GM12874 (cell line): ENCODE measurements around the gene SLC6A5.

Experiments used
- TF ChIP-seq, protein P1 (sequence below): IDR thresholded peaks from 2 replicates; pipeline ENCODE4 v1.5.1; 2011; ENCODE audit warnings: low read depth, mild to moderate bottlenecking, control low read depth, low read length, moderate library complexity; ENCODE audit not compliant: insufficient read depth

Gene SLC6A5

DNA sequence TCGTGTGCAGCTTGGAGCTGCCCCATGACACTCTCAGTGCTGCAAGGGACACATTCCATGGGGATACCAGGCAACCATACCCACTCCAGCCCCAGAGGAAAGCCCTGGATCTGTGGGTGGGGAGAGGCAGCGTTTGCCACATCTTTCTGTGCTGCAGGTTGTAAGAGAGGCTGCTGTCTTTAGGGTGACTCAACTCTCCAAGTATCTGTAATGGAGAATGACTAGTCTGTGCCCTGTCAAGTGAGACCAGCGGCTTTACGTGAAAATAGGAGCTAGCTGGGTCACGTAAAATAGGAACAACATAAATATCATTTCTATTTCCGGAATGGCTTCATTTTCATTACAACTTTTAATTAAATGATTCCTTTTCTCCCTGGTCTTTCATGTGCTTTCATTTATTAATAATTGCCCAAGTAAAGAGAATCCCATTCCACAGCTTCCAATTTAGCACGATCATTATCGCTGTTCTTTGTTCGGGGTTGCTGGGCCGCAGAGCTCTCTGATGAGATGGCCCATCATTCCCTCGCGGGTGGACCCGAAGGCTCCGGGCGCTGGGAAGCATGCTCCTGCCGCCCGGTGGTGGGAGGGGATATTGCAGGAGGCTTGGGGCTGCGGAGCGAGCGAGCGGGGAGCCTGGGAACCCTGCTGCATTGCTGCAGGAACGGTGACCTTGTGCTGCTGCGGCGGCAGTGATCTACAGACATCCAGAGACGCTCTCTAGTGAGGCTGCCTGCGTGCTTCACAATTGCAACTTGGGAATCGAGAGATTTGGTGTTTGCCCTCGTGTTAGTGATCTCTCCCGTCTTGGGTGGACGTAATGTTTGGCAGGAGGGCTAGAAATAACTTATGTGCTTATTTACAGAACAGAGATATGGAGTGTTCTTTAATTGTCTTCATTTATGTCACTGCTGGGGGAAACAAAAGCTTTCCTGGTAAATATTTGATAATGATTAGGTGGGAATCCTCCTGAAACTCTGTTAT lies 10.6 kb downstream of the SLC6A5 start:
- TF ChIP-seq, protein P1, sequence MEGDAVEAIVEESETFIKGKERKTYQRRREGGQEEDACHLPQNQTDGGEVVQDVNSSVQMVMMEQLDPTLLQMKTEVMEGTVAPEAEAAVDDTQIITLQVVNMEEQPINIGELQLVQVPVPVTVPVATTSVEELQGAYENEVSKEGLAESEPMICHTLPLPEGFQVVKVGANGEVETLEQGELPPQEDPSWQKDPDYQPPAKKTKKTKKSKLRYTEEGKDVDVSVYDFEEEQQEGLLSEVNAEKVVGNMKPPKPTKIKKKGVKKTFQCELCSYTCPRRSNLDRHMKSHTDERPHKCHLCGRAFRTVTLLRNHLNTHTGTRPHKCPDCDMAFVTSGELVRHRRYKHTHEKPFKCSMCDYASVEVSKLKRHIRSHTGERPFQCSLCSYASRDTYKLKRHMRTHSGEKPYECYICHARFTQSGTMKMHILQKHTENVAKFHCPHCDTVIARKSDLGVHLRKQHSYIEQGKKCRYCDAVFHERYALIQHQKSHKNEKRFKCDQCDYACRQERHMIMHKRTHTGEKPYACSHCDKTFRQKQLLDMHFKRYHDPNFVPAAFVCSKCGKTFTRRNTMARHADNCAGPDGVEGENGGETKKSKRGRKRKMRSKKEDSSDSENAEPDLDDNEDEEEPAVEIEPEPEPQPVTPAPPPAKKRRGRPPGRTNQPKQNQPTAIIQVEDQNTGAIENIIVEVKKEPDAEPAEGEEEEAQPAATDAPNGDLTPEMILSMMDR, result peak; percentile 97

DNA sequence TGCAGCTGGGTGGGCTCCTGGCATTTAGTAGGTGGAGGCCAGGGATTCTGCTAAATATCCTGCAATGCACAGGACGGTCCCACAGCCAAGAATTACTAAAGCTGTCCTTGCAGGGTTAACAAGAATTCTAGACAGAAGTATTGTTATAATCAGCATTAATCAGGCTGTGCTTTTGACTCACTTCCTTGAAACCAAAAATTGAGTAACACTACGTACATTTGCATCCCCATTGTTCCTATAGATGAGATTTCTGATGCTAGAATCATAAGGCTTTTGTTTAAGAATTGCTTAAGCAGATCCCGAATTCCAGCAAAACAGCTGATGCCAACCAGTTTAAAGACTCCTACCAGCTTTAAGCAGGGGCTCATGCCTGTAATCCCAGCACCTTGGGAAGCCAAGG lies 11.4 kb downstream of the SLC6A5 start:
- TF ChIP-seq, protein P1, result no peak

DNA sequence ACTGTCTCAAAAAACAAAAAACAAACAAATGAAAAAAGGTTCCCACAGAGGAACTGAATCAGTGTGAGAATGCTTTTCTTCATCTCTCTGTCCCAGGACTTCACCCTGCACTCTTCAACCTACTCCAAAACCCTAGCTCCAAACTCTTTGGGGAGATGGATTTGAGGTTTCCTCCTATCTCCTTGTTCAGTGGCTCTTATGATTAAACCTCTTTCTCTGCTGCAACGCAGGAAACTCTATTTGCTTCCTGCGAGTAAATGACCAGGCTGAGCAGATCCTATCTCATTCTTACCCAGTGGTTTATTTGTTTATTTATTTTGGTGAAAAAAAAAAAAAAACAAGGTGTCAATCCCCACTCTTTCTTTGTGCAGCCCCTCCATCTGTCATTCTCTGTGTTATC lies 12.0 kb downstream of the SLC6A5 start:
- TF ChIP-seq, protein P1, result no peak

DNA sequence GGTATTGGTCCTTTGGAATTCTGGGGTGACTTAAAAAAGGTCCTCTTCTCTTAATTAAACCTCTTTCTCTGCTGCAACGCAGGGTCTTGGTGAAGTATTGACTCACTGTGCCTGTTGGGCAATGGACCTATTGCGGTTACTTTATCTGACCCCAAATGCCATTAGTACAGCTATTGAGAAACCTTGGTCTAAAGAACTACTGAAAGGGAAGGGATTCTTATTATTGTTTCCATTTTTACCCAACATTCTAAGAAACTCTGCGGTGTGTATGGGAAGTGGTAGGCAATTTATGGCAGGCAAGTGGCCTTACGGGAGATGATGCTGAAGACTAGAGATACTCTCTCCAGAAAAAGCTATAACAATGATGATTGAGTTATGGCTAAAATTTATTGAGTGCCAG lies 12.5 kb downstream of the SLC6A5 start:
- TF ChIP-seq, protein P1, result no peak

DNA sequence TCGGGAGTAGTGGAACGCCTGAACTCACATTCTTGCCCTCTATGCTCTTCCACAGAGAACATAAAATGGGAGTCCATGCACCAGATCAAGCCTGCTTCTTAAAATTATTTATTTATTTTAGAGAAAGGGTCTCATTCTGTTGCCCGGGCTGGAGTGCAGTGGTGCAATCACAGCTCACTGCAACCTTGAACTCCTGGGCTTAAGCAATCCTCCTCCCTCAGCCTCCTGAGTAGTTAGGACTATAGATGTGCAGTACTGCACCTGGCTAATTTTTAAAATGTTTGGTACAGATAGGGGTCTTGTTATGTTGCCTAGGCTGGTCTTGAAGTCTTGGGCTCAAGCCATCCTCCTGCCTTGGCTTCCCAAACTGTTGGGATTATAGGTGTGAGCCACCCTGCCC lies 13.0 kb downstream of the SLC6A5 start:
- TF ChIP-seq, protein P1, result no peak

DNA sequence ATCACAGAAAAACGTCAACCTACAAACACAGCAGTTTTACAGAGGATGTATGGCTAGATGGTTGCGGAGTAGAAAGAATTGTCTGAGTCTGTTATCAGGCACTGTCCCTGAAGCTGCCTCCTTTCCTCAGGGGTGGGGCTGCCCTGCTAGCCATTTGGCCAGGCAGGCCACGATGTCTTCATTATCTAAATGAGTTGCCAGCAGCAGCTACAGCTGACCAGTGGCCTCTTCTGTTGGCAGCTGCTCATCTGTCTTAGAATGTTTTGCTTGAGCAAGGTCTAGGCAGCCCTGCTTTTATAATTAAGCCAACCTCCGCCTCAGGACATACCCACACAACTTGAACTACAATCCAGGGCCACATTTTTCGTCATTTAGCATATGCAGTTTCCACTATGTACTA lies 17.5 kb downstream of the SLC6A5 start:
- TF ChIP-seq, protein P1, result no peak

DNA sequence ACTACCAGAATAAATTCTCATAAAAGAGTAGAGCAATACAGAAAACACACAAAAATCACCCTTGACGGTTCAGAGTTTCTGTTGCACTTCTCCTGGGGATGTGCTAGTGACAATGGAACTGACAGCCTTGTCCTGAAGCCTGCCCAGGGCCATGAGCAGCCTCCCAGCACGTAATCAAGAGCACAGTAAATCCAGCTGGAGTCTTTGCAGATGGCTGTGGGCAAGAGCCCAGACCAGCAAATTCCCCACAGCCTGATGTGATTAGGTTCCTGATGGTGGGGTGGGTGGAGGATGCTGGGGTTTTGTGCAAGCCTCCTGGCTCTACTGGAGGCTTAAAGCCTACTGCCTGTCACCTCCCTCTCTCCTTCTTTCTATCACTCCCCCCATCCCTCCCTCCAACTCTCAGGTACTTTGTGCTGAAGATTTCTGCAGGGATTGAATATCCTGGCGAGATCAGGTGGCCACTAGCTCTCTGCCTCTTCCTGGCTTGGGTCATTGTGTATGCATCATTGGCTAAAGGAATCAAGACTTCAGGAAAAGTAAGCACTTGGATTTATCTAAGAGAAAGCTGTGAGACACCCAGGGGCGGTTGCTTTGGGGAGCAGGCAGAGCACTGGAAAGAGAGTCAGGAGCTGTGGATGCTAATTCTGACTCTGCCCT lies 18.1 kb downstream of the SLC6A5 start:
- TF ChIP-seq, protein P1, result no peak
